ENCODE results near the gene APH1A. TPM values are rescaled to one million over a fixed set of nuclear protein-coding genes. Genes with fewer than 3 reads are reported as not detected.
A peak's percentile ranks its signal among the peaks of the same experiment; 100 is the strongest.
"Not testable (repeated sequence)": the region's sequence is repeated elsewhere in the genome, so short reads cannot be mapped to it uniquely, and the experiment has no call there.

The APH1A gene
- polyA plus RNA-seq, 3 donors = 83.7 to 134 (median 83.9) TPM

DNA sequence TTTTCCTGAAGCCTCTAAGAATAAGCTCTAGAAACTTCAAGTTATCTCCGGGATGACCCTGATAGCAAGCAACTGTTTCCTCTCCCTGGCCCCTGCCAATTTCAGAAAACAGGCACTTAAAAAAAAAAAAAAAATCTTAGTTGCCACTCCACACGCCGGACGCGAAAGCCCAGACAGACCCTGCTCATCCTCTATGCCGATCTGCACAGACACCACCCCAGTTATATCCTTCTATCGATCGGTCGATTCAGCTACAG is 34.6 kb downstream of the APH1A start:
- H3K27me3 ChIP-seq (ENCODE audit: control insufficient read depth in 2 of 2, insufficient read depth in 2 of 2, low read length in 2 of 2) = no peaks in the 10 kb centered on the region
- 0% methylated on average over 9 of the region's 9 CpGs for whole genome bisulfite sequencing (ENCODE audit: insufficient coverage)
- peaks cover 0 to 8% of the 10 kb centered on the region in 2 donors for H3K36me3 ChIP-seq (replicated peaks in 1 of 2; ENCODE audit: control insufficient read depth in 1 of 2, insufficient read depth in 2 of 2, low read length in 2 of 2)
- intact Hi-C loops (cut with micrococcal nuclease) = loop anchor here in 1 of 2 donors (10.0 kb wide), 1 partner anchor 49 kb away; no protein-coding TSS in a partner anchor
- DNase-seq = no peak
- no peaks in the 10 kb centered on the region for H3K9me3 ChIP-seq (replicated peaks in 1 of 2; ENCODE audit: control insufficient read depth in 1 of 2, insufficient read depth in 1 of 2, low read length in 2 of 2)
- H3K4me1 ChIP-seq (ENCODE audit: control insufficient read depth in 1 of 2, insufficient read depth in 2 of 2, low read length in 2 of 2) = peaks cover 24 to 25% of the 10 kb centered on the region in 2 donors
- H2AFZ ChIP-seq (ENCODE audit: insufficient read depth, low read depth, low read length, poor library complexity, severe bottlenecking) = peak overlapping the region; percentile 92
- TF ChIP-seq, protein P1, sequence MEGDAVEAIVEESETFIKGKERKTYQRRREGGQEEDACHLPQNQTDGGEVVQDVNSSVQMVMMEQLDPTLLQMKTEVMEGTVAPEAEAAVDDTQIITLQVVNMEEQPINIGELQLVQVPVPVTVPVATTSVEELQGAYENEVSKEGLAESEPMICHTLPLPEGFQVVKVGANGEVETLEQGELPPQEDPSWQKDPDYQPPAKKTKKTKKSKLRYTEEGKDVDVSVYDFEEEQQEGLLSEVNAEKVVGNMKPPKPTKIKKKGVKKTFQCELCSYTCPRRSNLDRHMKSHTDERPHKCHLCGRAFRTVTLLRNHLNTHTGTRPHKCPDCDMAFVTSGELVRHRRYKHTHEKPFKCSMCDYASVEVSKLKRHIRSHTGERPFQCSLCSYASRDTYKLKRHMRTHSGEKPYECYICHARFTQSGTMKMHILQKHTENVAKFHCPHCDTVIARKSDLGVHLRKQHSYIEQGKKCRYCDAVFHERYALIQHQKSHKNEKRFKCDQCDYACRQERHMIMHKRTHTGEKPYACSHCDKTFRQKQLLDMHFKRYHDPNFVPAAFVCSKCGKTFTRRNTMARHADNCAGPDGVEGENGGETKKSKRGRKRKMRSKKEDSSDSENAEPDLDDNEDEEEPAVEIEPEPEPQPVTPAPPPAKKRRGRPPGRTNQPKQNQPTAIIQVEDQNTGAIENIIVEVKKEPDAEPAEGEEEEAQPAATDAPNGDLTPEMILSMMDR (IDR thresholded peaks at IDR 0.05) = no peak
- H3K4me3 ChIP-seq (replicated peaks in 1 of 3; ENCODE audit: low read depth in 2 of 3, low read length in 3 of 3) = peak overlapping the region; percentile 81 to 89 (median 82)
- Mint-ChIP-seq H3K36me3 (peaks cover 10 to 16% of the 10 kb centered on the region in 2 donors), H3K27ac (peak overlapping the region in 6 of 7 donors; percentile 96 to 99 (median 98)), H3K4me3 (no peak overlapping the region), H3K9me3 (no peaks in the 10 kb centered on the region), H3K27me3 (ENCODE audit: low read depth in 3 of 3) (peaks cover 0 to 2% (median 0%) of the 10 kb centered on the region in 3 donors), H3K4me1 (peaks cover 18% of the 10 kb centered on the region)
- peaks cover 64% of the 10 kb centered on the region for H3K79me2 ChIP-seq (ENCODE audit: insufficient read depth, low read length)
- H3K27ac ChIP-seq (ENCODE audit: low read depth in 1 of 2, low read length in 2 of 2) = peak overlapping the region; percentile 97
- no peaks in the 10 kb centered on the region for H4K20me1 ChIP-seq (ENCODE audit: insufficient read depth, low read length)
- peak overlapping the region; percentile 99 for H3K4me2 ChIP-seq (replicated peaks; ENCODE audit: extremely low read depth, low read length, poor library complexity, severe bottlenecking)
- H3K9ac ChIP-seq (ENCODE audit: insufficient read depth, low read length, poor library complexity, severe bottlenecking) = peak overlapping the region; percentile 93

DNA sequence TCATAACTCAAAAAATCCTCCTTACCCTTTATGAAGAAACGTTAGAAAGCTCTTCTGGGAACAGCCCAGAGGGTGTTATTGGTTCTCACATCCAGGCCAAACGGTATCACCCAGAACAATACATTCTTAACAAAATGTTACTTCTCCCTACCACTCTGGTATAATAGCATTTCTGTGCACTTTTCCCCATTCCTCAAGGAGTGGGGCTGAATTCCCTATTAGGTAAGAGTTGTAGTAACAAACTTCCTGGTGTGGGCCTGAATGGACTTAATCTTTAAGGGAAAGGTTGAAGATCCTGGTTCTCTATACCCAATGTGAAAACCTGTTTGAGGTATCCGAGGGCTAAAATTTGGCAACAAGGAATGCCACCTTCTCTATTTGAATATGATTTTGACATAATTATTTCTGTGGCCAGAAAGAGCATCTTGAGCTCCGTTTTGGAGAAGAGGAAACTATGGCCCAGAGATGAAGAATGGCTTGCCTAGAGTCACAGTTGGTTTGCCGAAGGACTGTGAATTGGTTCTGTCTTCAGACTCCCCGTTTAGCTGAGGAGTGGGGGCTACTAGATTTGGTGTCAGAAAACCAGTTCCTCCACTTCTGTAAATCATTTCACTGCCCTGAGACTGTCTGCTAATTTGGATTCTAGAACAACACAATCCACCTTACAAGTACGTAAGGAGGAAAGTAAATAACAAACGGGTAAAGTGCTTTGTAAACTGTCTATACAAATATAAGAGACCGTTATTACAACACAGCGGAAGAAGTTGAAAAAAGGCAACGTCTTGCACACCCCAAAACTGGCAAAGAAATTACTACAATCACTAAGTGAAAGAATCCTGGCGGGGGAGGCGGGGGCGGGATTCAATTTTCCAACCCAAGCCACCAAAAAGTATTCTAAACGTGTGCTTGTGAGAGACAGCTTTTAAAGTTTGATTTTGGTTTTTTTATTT is 35.2 kb downstream of the APH1A start:
- H3K4me2 ChIP-seq (replicated peaks; ENCODE audit: extremely low read depth, low read length, poor library complexity, severe bottlenecking) = peak overlapping the region; percentile 99
- peak in 2 of 3 donors; percentile 47 for DNase-seq
- H3K27ac ChIP-seq (ENCODE audit: low read depth in 1 of 2, low read length in 2 of 2) = peak overlapping the region; percentile 97
- H3K9me3 ChIP-seq (replicated peaks in 1 of 2; ENCODE audit: control insufficient read depth in 1 of 2, insufficient read depth in 1 of 2, low read length in 2 of 2) = no peaks in the 10 kb centered on the region
- no peak overlapping the region for H3K4me3 Mint-ChIP-seq
- peaks cover 14 to 22% of the 10 kb centered on the region in 2 donors for H3K36me3 Mint-ChIP-seq
- peak overlapping the region; percentile 81 to 89 (median 82) for H3K4me3 ChIP-seq (replicated peaks in 1 of 3; ENCODE audit: low read depth in 2 of 3, low read length in 3 of 3)
- peak overlapping the region in 6 of 7 donors; percentile 96 to 99 (median 98) for H3K27ac Mint-ChIP-seq
- intact Hi-C loops (cut with micrococcal nuclease) = loop anchor here in 1 of 2 donors (10.0 kb wide), 1 partner anchor 49 kb away; no protein-coding TSS in a partner anchor
- H3K36me3 ChIP-seq (replicated peaks in 1 of 2; ENCODE audit: control insufficient read depth in 1 of 2, insufficient read depth in 2 of 2, low read length in 2 of 2) = peaks cover 5 to 14% of the 10 kb centered on the region in 2 donors
- H2AFZ ChIP-seq (ENCODE audit: insufficient read depth, low read depth, low read length, poor library complexity, severe bottlenecking) = peak overlapping the region; percentile 92
- H3K9me3 Mint-ChIP-seq = no peaks in the 10 kb centered on the region
- H3K27me3 ChIP-seq (ENCODE audit: control insufficient read depth in 2 of 2, insufficient read depth in 2 of 2, low read length in 2 of 2) = no peaks in the 10 kb centered on the region
- H3K27me3 Mint-ChIP-seq (ENCODE audit: low read depth in 3 of 3) = peaks cover 0 to 2% (median 0%) of the 10 kb centered on the region in 3 donors
- WGBS (ENCODE audit: insufficient coverage) = 0% methylated on average over 2 of the region's 15 CpGs
- TF ChIP-seq, protein P1 (IDR thresholded peaks at IDR 0.05) = no peak
- no peaks in the 10 kb centered on the region for H4K20me1 ChIP-seq (ENCODE audit: insufficient read depth, low read length)
- H3K9ac ChIP-seq (ENCODE audit: insufficient read depth, low read length, poor library complexity, severe bottlenecking) = peak overlapping the region; percentile 93
- H3K4me1 ChIP-seq (ENCODE audit: control insufficient read depth in 1 of 2, insufficient read depth in 2 of 2, low read length in 2 of 2) = peaks cover 24 to 25% of the 10 kb centered on the region in 2 donors
- H3K79me2 ChIP-seq (ENCODE audit: insufficient read depth, low read length) = peaks cover 70% of the 10 kb centered on the region
- H3K4me1 Mint-ChIP-seq = peaks cover 18% of the 10 kb centered on the region

DNA sequence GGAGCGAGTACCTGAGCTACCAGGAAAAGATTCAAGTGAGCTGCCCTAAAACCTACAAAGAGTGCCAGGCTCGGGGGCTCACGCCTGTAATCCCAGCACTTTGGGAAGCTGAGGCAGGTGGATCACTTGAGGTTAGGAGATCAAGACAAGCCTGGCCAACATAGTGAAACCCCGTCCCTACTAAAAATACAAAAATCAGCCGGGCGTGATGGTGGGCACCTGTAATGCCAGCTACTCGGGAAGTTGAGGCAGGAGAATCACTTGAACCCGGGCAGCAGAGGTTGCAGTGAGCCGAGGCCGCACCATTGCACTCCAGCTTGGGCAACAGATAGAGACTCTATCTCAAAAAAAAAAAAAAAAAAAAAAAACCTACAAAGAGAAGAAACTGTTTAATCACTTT is 35.9 kb downstream of the APH1A start:
- H3K9me3 Mint-ChIP-seq; H3K27me3 Mint-ChIP-seq (ENCODE audit: low read depth in 3 of 3); DNase-seq; H4K20me1 ChIP-seq (ENCODE audit: insufficient read depth, low read length); H3K9me3 ChIP-seq (replicated peaks in 1 of 2; ENCODE audit: control insufficient read depth in 1 of 2, insufficient read depth in 1 of 2, low read length in 2 of 2); H3K27me3 ChIP-seq (ENCODE audit: control insufficient read depth in 2 of 2, insufficient read depth in 2 of 2, low read length in 2 of 2); H3K9ac ChIP-seq (ENCODE audit: insufficient read depth, low read length, poor library complexity, severe bottlenecking); H3K4me3 Mint-ChIP-seq: not testable (repeated sequence)
- Histone ChIP-seq H3K4me3 (replicated peaks in 1 of 3; ENCODE audit: low read depth in 2 of 3, low read length in 3 of 3) (peak overlapping the region in 1 of 3 experiments; percentile 82), H3K4me2 (replicated peaks; ENCODE audit: extremely low read depth, low read length, poor library complexity, severe bottlenecking) (peak overlapping the region; percentile 99), H3K79me2 (ENCODE audit: insufficient read depth, low read length) (peaks cover 75% of the 10 kb centered on the region), H3K4me1 (ENCODE audit: control insufficient read depth in 1 of 2, insufficient read depth in 2 of 2, low read length in 2 of 2) (peaks cover 24 to 25% of the 10 kb centered on the region in 2 donors), H3K27ac (ENCODE audit: low read depth in 1 of 2, low read length in 2 of 2) (peak overlapping the region; percentile 52 to 97), H3K36me3 (replicated peaks in 1 of 2; ENCODE audit: control insufficient read depth in 1 of 2, insufficient read depth in 2 of 2, low read length in 2 of 2) (peaks cover 12 to 17% of the 10 kb centered on the region in 2 donors), H2AFZ (ENCODE audit: insufficient read depth, low read depth, low read length, poor library complexity, severe bottlenecking) (peak overlapping the region; percentile 92)
- Mint-ChIP-seq H3K36me3 (peaks cover 19 to 29% of the 10 kb centered on the region in 2 donors), H3K4me1 (peaks cover 18% of the 10 kb centered on the region), H3K27ac (peak overlapping the region; percentile 50 to 99 (median 97))
- intact Hi-C loops (cut with micrococcal nuclease) = loop anchor here in 1 of 2 donors (10.0 kb wide), 1 partner anchor 48 kb away; no protein-coding TSS in a partner anchor
- 97% methylated on average over 5 of the region's 10 CpGs for WGBS (ENCODE audit: insufficient coverage)
